ENCODE results near the gene LAP3. TPM values are rescaled to one million over a fixed set of nuclear protein-coding genes. Genes with fewer than 3 reads are reported as not detected.
A peak's percentile ranks its signal among the peaks of the same experiment; 100 is the strongest.

The LAP3 gene
- total RNA-seq, 1 donor from 2014 or later = 66.1 TPM

DNA sequence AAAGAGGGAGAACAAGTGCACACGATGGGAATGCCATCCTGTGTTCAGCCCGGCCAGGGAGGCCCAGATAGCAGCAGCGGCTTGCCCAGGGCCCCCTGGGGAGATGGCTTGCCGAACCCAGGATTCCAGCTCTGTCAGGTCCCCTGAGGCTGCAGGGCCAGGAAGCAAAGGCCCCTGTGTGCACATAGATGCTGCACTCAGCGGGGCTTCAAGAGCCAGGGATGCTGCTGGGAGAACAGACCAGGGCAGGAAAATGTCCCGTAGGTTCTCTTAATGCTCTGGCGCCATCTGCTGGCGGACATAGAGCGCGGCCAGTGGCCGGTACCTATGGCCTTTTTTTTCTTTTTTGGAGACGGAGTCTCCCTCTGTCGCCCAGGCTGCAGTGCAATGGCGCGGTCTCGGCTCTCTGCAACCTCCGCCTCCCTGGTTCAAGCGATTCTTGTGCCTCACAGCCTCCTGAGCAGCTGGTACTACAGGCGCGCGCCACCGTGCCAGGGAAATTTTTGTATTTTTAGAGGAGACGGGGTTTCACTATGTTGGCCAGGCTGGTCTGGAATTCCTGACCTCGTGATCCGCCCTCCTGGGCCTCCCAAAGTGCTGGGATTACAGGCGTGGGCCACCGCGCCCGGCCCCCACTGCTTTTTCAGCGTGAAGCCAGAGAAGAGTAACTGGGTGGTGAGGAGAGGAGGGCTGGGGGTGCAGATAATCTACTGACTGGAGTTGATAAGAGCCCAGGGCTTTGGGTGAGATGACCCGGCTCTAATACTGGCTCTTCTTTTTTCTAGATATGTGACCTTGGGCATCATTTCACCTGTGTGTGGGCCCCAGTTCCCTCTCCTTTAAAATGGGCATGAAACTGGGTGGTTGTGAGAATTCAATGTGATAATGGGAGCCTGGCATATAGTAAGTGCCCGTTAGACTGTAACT is 60.0 kb downstream of the LAP3 start:
- peak; percentile 88 for TF ChIP-seq CTCF (IDR thresholded peaks at IDR 0.05; ENCODE audit: insufficient read depth, low read length, poor library complexity, severe bottlenecking)
- peak; percentile 26 for DNase-seq (ENCODE audit: low read depth)
- Histone ChIP-seq H3K36me3 (ENCODE audit: control insufficient read depth, insufficient read depth, low read length) (peaks cover 1% of the 10 kb centered on the region), H3K4me3 (ENCODE audit: low read depth, low read length) (no peak overlapping the region), H3K27me3 (ENCODE audit: control insufficient read depth, insufficient read depth, low read length) (no peaks in the 10 kb centered on the region)

GRCh38 chr4:17639136-17639535 is 62.1 kb downstream of the LAP3 start:
- H3K27me3 ChIP-seq (ENCODE audit: control insufficient read depth, insufficient read depth, low read length) = no peaks in the 10 kb centered on the region
- DNase-seq (ENCODE audit: low read depth) = no peak
- H3K36me3 ChIP-seq (ENCODE audit: control insufficient read depth, insufficient read depth, low read length) = no peaks in the 10 kb centered on the region
- no peak for TF ChIP-seq CTCF (IDR thresholded peaks at IDR 0.05; ENCODE audit: insufficient read depth, low read length, poor library complexity, severe bottlenecking)
- H3K4me3 ChIP-seq (ENCODE audit: low read depth, low read length) = no peak overlapping the region

GRCh38 chr4:17642398-17642783 is 65.4 kb downstream of the LAP3 start:
- no peak for TF ChIP-seq CTCF (IDR thresholded peaks at IDR 0.05; ENCODE audit: insufficient read depth, low read length, poor library complexity, severe bottlenecking)

GRCh38 chr4:17646693-17647092 is 69.7 kb downstream of the LAP3 start:
- DNase-seq (ENCODE audit: low read depth) = no peak
- Histone ChIP-seq H3K36me3 (ENCODE audit: control insufficient read depth, insufficient read depth, low read length) (no peaks in the 10 kb centered on the region), H3K27me3 (ENCODE audit: control insufficient read depth, insufficient read depth, low read length) (no peaks in the 10 kb centered on the region), H3K4me3 (ENCODE audit: low read depth, low read length) (no peak overlapping the region)
- TF ChIP-seq CTCF (IDR thresholded peaks at IDR 0.05; ENCODE audit: insufficient read depth, low read length, poor library complexity, severe bottlenecking) = no peak

More at GRCh38 chr4:17642398-17642783, 65.4 kb downstream of the LAP3 start:
- Histone ChIP-seq H3K27me3 (ENCODE audit: control insufficient read depth, insufficient read depth, low read length) (no peaks in the 10 kb centered on the region), H3K36me3 (ENCODE audit: control insufficient read depth, insufficient read depth, low read length) (no peaks in the 10 kb centered on the region), H3K4me3 (ENCODE audit: low read depth, low read length) (no peak overlapping the region)
- no peak for DNase-seq (ENCODE audit: low read depth)

DNA sequence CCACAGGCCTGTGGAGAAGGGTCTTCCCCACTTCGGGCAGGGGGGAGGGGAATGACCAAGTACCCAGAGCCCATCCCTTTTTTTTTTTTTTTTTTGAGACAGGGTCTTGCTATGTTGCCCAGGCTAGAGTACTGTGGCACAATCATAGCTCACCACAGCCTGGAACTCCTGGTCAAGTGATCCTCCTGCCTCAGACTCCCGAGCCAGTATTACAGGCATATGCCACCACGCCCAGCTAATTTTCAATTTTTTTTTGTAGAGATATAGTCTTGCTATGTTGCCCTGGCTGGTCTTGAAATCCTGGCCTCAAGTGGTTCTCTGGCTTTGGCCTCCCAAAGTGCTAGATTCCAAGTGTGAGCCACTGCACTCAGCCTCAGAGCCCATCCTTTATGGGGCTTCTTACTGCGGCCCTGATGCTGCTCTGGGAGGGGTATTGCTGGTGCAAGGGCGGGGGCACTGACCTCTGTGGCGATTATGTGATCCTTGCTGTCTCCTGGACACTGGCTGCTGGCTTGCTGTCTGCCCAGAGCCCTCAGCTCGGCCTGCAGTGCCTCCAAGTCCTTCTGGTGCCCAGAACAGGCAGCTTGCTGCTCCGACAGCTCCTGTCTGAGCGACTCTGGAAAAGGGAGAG is 70.3 kb downstream of the LAP3 start:
- DNase-seq (ENCODE audit: low read depth) = no peak

More for the DNA sequence above, 70.3 kb downstream of the LAP3 start:
- no peak for TF ChIP-seq CTCF (IDR thresholded peaks at IDR 0.05; ENCODE audit: insufficient read depth, low read length, poor library complexity, severe bottlenecking)
- no peaks in the 10 kb centered on the region for H3K27me3 ChIP-seq (ENCODE audit: control insufficient read depth, insufficient read depth, low read length)
- H3K36me3 ChIP-seq (ENCODE audit: control insufficient read depth, insufficient read depth, low read length) = no peaks in the 10 kb centered on the region
- no peak overlapping the region for H3K4me3 ChIP-seq (ENCODE audit: low read depth, low read length)

Data from kidney epithelial cell (primary cell).